Stomach (tissue), 4 donors: ENCODE measurements around the gene SYNE2.

Experiments used
- POLR2A ChIP-seq, 4 donors: fragments of 450-650 bp; IDR thresholded peaks; one replicate each; pipeline ENCODE4 v1.6.1; 2016; ENCODE audit warnings: antibody characterized with exemption in 4 of 4, control low read depth in 2 of 4, mild to moderate bottlenecking in 1 of 4, moderate library complexity in 1 of 4
- POLR2AphosphoS5 ChIP-seq, 3 donors: sonication (generic); formaldehyde crosslinking; IDR thresholded peaks; one replicate each; pipeline ENCODE4 v1.6.1; 2016; ENCODE audit warnings: antibody characterized with exemption in 3 of 3
- TF ChIP-seq, protein P1 (sequence below), 7 experiments: fragments of 450-650 bp in 4 of 7; fragments of 200-600 bp in 3 of 7; sonication (generic) in 3 of 7; IDR thresholded peaks; one replicate each; pipeline ENCODE4 v1.5.1; 2016 to 2019; ENCODE audit warnings: antibody characterized with exemption in 7 of 7, control low read depth in 2 of 7, mild to moderate bottlenecking in 1 of 7

DNA sequence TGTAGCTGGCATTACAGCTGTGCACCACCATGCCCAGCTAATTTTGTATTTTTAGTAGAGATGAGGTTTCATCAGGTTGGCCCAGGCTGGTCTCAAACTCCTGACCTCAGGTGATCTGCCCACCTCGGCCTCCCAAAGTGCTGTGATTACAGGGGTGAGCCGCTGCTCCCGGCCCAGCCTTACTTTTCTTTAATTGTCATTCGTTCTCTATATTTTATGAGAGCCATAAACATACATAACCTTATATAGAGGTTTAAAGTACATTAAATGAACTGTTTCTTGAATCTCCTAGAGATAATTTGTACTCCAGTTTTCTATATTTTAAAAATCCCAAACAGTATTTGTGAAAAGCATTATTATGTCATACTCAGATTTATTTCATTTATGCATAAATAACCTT, 98.6 kb downstream of the SYNE2 start:
- no peak for TF ChIP-seq POLR2A (IDR thresholded peaks at IDR 0.05)
- TF ChIP-seq, protein P1, sequence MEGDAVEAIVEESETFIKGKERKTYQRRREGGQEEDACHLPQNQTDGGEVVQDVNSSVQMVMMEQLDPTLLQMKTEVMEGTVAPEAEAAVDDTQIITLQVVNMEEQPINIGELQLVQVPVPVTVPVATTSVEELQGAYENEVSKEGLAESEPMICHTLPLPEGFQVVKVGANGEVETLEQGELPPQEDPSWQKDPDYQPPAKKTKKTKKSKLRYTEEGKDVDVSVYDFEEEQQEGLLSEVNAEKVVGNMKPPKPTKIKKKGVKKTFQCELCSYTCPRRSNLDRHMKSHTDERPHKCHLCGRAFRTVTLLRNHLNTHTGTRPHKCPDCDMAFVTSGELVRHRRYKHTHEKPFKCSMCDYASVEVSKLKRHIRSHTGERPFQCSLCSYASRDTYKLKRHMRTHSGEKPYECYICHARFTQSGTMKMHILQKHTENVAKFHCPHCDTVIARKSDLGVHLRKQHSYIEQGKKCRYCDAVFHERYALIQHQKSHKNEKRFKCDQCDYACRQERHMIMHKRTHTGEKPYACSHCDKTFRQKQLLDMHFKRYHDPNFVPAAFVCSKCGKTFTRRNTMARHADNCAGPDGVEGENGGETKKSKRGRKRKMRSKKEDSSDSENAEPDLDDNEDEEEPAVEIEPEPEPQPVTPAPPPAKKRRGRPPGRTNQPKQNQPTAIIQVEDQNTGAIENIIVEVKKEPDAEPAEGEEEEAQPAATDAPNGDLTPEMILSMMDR (IDR thresholded peaks at IDR 0.05): no peak
- no peak for TF ChIP-seq POLR2AphosphoS5 (IDR thresholded peaks at IDR 0.05)
